GM12878 (cell line): ENCODE results near the gene WDR17. TPM values are rescaled to one million over a fixed set of nuclear protein-coding genes. Genes with fewer than 3 reads are reported as not detected.

Experiments used
- ATAC-seq: fragments of 200-7000 bp; cut with Tn5 transposase; 3 replicates; pipeline ENCODE4 v1.9.1; 2020; ENCODE audit warnings: mild to moderate bottlenecking, moderate library complexity
- BruUV-seq: library from RNA; stranded (reverse); fragments of 400-500 nt; replicated peaks from 2 replicates; lab custom pipeline; 2021; lab: Mats Ljungman, UMichigan
- CTCF ChIA-PET: fragments of 300-600 bp; sonication (Branson Sonifier 250); formaldehyde crosslinking; extraction: SDS; loops from one replicate; lab custom pipeline; 2021; ENCODE audit warnings: inconsistent platforms; lab: Yijun Ruan, JAX
- POLR2A ChIA-PET: fragments of 350-600 bp; formaldehyde crosslinking; extraction: SDS; loops from one replicate; lab custom pipeline; 2021; ENCODE audit warnings: inconsistent platforms; lab: Charles Lee
- RAD21 ChIA-PET: fragments of 300-600 bp; sonication (Branson Sonifier 250); formaldehyde crosslinking; loops from one replicate; lab custom pipeline; 2023; ENCODE audit warnings: antibody characterized with exemption; ENCODE audit not compliant: unreplicated experiment; lab: Charles Lee
- SMC1A ChIA-PET: fragments of 300-600 bp; sonication (Branson Sonifier 250); formaldehyde crosslinking; loops from one replicate; lab custom pipeline; 2023; ENCODE audit not compliant: unreplicated experiment, uncharacterized antibody; lab: Charles Lee
- DNase-seq: peaks from one replicate; pipeline ENCODE4 v3.0.0-alpha.2; 2011; ENCODE audit warnings: low read depth, low spot score
- FAIRE-seq: peaks from 3 replicates; lab custom pipeline; 2011; peaks lifted over from hg19 to GRCh38; lab: Jason Lieb, UNC
- H2AFZ ChIP-seq: 2 replicates; pipeline ENCODE4 v1.6.0; 2011; ENCODE audit warnings: low read depth, low read length, control low read depth; ENCODE audit not compliant: control insufficient read depth
- H3K27ac ChIP-seq: 2 replicates; pipeline ENCODE4 v1.5.1; 2011; ENCODE audit warnings: control low read depth; ENCODE audit not compliant: control insufficient read depth, insufficient read depth
- H3K27me3 ChIP-seq, 2 experiments: replicated peaks in 1 of 2; 2 replicates each; pipeline versions ENCODE4 v1.6.0 to v1.6.1; 2011; ENCODE audit warnings: low read length in 1 of 2; ENCODE audit not compliant: control insufficient read depth in 2 of 2, insufficient read depth in 2 of 2
- H3K36me3 ChIP-seq, 2 experiments: 2 replicates each; pipeline ENCODE4 v1.5.1; 2011; ENCODE audit warnings: low read length in 1 of 2; ENCODE audit not compliant: control insufficient read depth in 2 of 2, insufficient read depth in 2 of 2
- H3K4me1 ChIP-seq: 2 replicates; pipeline ENCODE4 v1.6.1; 2011; ENCODE audit warnings: mild to moderate bottlenecking, low read length, moderate library complexity, mixed read lengths; ENCODE audit not compliant: control insufficient read depth, insufficient read depth
- H3K4me2 ChIP-seq: 2 replicates; pipeline ENCODE4 v1.6.0; 2011; ENCODE audit warnings: control low read depth; ENCODE audit not compliant: control insufficient read depth, insufficient read depth
- H3K4me3 ChIP-seq: fragments of 200-600 bp; sonication (generic); 2 replicates; pipeline ENCODE4 v1.5.1; 2016
- H3K79me2 ChIP-seq: 2 replicates; pipeline ENCODE4 v1.6.0; 2011; ENCODE audit warnings: low read length; ENCODE audit not compliant: control insufficient read depth, insufficient read depth
- H3K9ac ChIP-seq: 2 replicates; pipeline ENCODE4 v1.8.0; 2011; ENCODE audit warnings: low read length, control low read depth, mixed read lengths; ENCODE audit not compliant: control insufficient read depth, insufficient read depth
- H3K9me3 ChIP-seq: replicated peaks from 3 replicates; pipeline ENCODE4 v1.5.1; 2011; ENCODE audit warnings: mild to moderate bottlenecking, low read length; ENCODE audit not compliant: control insufficient read depth, insufficient read depth
- H4K20me1 ChIP-seq: 2 replicates; pipeline ENCODE4 v1.6.0; 2011; ENCODE audit not compliant: control insufficient read depth, insufficient read depth
- CTCF ChIP-seq, 3 experiments: IDR thresholded peaks in 2 of 3; conservative IDR thresholded peaks in 1 of 3; 2 replicates each; pipeline ENCODE4 v1.5.1; 2011; ENCODE audit warnings: low read depth in 3 of 3, low read length in 3 of 3, mild to moderate bottlenecking in 3 of 3, control low read depth in 2 of 3, moderate library complexity in 2 of 3, inconsistent platforms in 1 of 3, mixed read lengths in 1 of 3; ENCODE audit not compliant: control insufficient read depth in 2 of 3, insufficient read depth in 1 of 3; ENCODE audit errors: extremely low read depth in 1 of 3
- GABPA ChIP-seq: IDR thresholded peaks from 2 replicates; pipeline ENCODE4 v1.6.1; 2014; ENCODE audit warnings: antibody characterized with exemption, low read depth, mild to moderate bottlenecking, inconsistent platforms
- RAD21 ChIP-seq: IDR thresholded peaks from 2 replicates; pipeline ENCODE4 v1.6.1; 2011; ENCODE audit warnings: mild to moderate bottlenecking, low read depth, low read length, moderate library complexity; ENCODE audit not compliant: insufficient read depth
- SMC3 ChIP-seq: IDR thresholded peaks from 2 replicates; pipeline ENCODE4 v1.6.1; 2011; ENCODE audit warnings: low read length, improper control_type of control experiment, borderline replicate concordance
- STAT1 ChIP-seq: fragments of 450-650 bp; conservative IDR thresholded peaks from 2 replicates; pipeline ENCODE4 v1.6.1; 2014; ENCODE audit warnings: antibody characterized with exemption, mild to moderate bottlenecking
- WGBS: methylation state at CpG from one replicate; pipeline ENCODE4 v1.1.6; 2016; ENCODE audit warnings: low lambda C conversion rate; ENCODE audit not compliant: insufficient replicate concordance, insufficient coverage; ENCODE audit errors: missing lambda C conversion rate; 5-methylcytosine and 5-hydroxymethylcytosine counted together
- in situ Hi-C: fragments of 300-500 bp; cut with MboI; formaldehyde crosslinking; loops from 9 replicates; pipeline ENCODE4 v1.14.3; 2018; ENCODE audit warnings: mixed read lengths
- intact Hi-C: fragments of 100-400 bp; cut with micrococcal nuclease; formaldehyde crosslinking; loops from one replicate; pipeline ENCODE4 v1.14.2; 2022; ENCODE audit not compliant: unreplicated experiment
- polyA plus RNA-seq, 11 experiments: library from polyadenylated mRNA; depleted of rRNA in 4 of 11; unstranded in 6 of 11; stranded (reverse) in 5 of 11; fragments of >200 nt; fragmentation: Nextera tagmentation in 4 of 11; fragmentation: Illumina TruSeq in 1 of 11; extraction: Ambion mirVana in 4 of 11; extraction: Trizol in 1 of 11; gene quantifications; 1 replicate in 1 of 11; 2 replicates in 10 of 11; pipeline versions ENCODE4 v1.2.1 to v1.2.3, GENCODE V29; 2011 to 2016; ENCODE audit warnings: inconsistent platforms in 2 of 11, missing spikeins in 2 of 11, low read depth in 1 of 11
- total RNA-seq, 4 experiments: library from RNA; depleted of rRNA in 3 of 4; stranded (reverse); fragments of >200 nt in 3 of 4; fragmentation: Illumina TruSeq in 1 of 4; extraction: Trizol in 1 of 4; gene quantifications; 2 replicates each; pipeline versions ENCODE4 v1.2.1 to v1.2.3, GENCODE V29; 2013 to 2021

The WDR17 gene
- total and polyA plus RNA-seq, 10 of the 15 experiments (the other 5 are each of a cell fraction or from before 2014, with no cell fraction given), result 0.43 to 3.8 (median 2.8) TPM

GRCh38 chr4:176054942-176055341 is 10.7 kb upstream of the WDR17 start:
- in situ Hi-C loops, result no loop called here
- ATAC-seq, result peak; percentile 51
- 0% methylated on average over 2 of the region's 2 CpGs for WGBS

More at GRCh38 chr4:176054942-176055341, 10.7 kb upstream of the WDR17 start:
- FAIRE-seq (no peak), DNase-seq (no peak)
- Histone ChIP-seq H2AFZ (no peak overlapping the region), H3K79me2 (no peaks in the 10 kb centered on the region), H3K27me3 (no peaks in the 10 kb centered on the region), H3K4me2 (no peak overlapping the region), H3K4me1 (peaks cover 11% of the 10 kb centered on the region), H3K9me3 (no peaks in the 10 kb centered on the region), H3K4me3 (no peak overlapping the region), H4K20me1 (no peaks in the 10 kb centered on the region), H3K9ac (no peak overlapping the region), H3K36me3 (no peaks in the 10 kb centered on the region), H3K27ac (no peak overlapping the region)
- ChIA-PET RAD21 (interaction anchor here (1.4 to 2.9 kb wide), 3 partner anchors 19 to 105 kb away, joined by 3 to 8 read pairs (median 4); no protein-coding TSS in a partner anchor), CTCF (interaction anchor here (0.9 to 4.4 kb wide), 7 partner anchors 11 to 136 kb away, joined by 3 to 30 read pairs (median 4); partner anchors contain the start of gene WDR17), SMC1A (interaction anchor here (0.7 to 3.7 kb wide), 10 partner anchors 14 to 492 kb away, joined by 3 to 14 read pairs (median 3); no protein-coding TSS in a partner anchor), POLR2A (no interaction called here)
- TF ChIP-seq GABPA, result no peak
- TF ChIP-seq SMC3, result peak; percentile 43; the same call in 1 of the 2 replicates
- peak; percentile 50 for TF ChIP-seq RAD21
- no peak for TF ChIP-seq STAT1
- TF ChIP-seq CTCF (IDR thresholded peaks at IDR 0.05 in 2 of 3, conservative IDR thresholded peaks at IDR 0.05 in 1 of 3; ENCODE audit: control insufficient read depth in 2 of 3, extremely low read depth in 1 of 3, insufficient read depth in 1 of 3, low read depth in 3 of 3, low read length in 3 of 3), result peak in 2 of 3 experiments; percentile 28 to 37; a peak in 3 of 6 replicates
- intact Hi-C loops, result loop anchor here (1.0 kb wide), 1 partner anchor 101 kb away; no protein-coding TSS in a partner anchor
- BruUV-seq, result no TSS peak
